B cell (primary cell): ENCODE measurements around the gene C22orf31. TPM values are rescaled to one million over a fixed set of nuclear protein-coding genes. Genes with fewer than 3 reads are reported as not detected.

ENCODE experiments used
- ATAC-seq: fragments of 200-7000 bp; cut with Tn5 transposase; one replicate; pipeline ENCODE4 v1.10.0; 2021; ENCODE audit warnings: low read depth, mild to moderate bottlenecking, moderate number of reproducible peaks, moderate library complexity
- CTCF ChIA-PET: fragments of 350-600 bp; sonication (Branson Sonifier 250); formaldehyde crosslinking; loops from one replicate; lab custom pipeline; 2021; ENCODE audit warnings: antibody characterized with exemption, inconsistent platforms; lab: Charles Lee
- POLR2A ChIA-PET: fragments of 350-600 bp; sonication (Branson Sonifier 250); formaldehyde crosslinking; loops from one replicate; lab custom pipeline; 2021; ENCODE audit warnings: antibody characterized with exemption; lab: Charles Lee
- DNase-seq: peaks from one replicate; pipeline ENCODE4 v3.0.0; 2013
- H2AFZ ChIP-seq: 2 replicates; pipeline ENCODE4 v1.6.1; 2012; ENCODE audit warnings: mild to moderate bottlenecking, low read depth, low read length; ENCODE audit not compliant: insufficient read depth, poor library complexity, severe bottlenecking
- H3K27ac ChIP-seq, 2 donors: 1 replicate in 1 of 2; 2 replicates in 1 of 2; pipeline ENCODE4 v1.5.1; 2012 to 2013; ENCODE audit warnings: low read length in 2 of 2, mild to moderate bottlenecking in 2 of 2, moderate library complexity in 1 of 2
- H3K27me3 ChIP-seq, 4 experiments: fragments of 200-600 bp in 1 of 4; sonication (generic) in 1 of 4; replicated peaks in 1 of 4; 1 replicate in 2 of 4; 2 replicates in 2 of 4; pipeline versions ENCODE4 v1.6.1 to v1.7.0; 2013 to 2016; ENCODE audit warnings: low read length in 3 of 4, mild to moderate bottlenecking in 2 of 4, mixed read lengths in 1 of 4, moderate library complexity in 1 of 4; ENCODE audit not compliant: insufficient read depth in 4 of 4, control insufficient read depth in 3 of 4; ENCODE audit errors: control extremely low read depth in 1 of 4
- H3K36me3 ChIP-seq, 2 experiments: replicated peaks in 1 of 2; 1 replicate in 1 of 2; 2 replicates in 1 of 2; pipeline versions ENCODE4 v1.6.1 to v1.7.1; 2013; ENCODE audit warnings: low read length in 1 of 2; ENCODE audit not compliant: insufficient read depth in 2 of 2, control insufficient read depth in 1 of 2; ENCODE audit errors: control extremely low read depth in 1 of 2, extremely low read depth in 1 of 2
- H3K4me1 ChIP-seq, 2 donors: fragments of 200-600 bp in 1 of 2; sonication (generic) in 1 of 2; 1 replicate in 1 of 2; 2 replicates in 1 of 2; pipeline versions ENCODE4 v1.5.1 to v1.6.1; 2013 to 2017; ENCODE audit warnings: low read length in 2 of 2; ENCODE audit not compliant: control insufficient read depth in 2 of 2, insufficient read depth in 2 of 2
- H3K4me2 ChIP-seq: replicated peaks from 2 replicates; pipeline ENCODE3; 2012; ENCODE audit warnings: mild to moderate bottlenecking, low read depth, low read length; ENCODE audit not compliant: poor library complexity, severe bottlenecking
- H3K4me3 ChIP-seq, 5 experiments: fragments of 200-600 bp in 1 of 5; sonication (generic) in 1 of 5; 1 replicate in 3 of 5; 2 replicates in 2 of 5; pipeline versions ENCODE4 v1.5.1 to v1.7.0; 2011 to 2016; ENCODE audit warnings: low read length in 4 of 5, mild to moderate bottlenecking in 4 of 5, low read depth in 2 of 5, control low read depth in 1 of 5, moderate library complexity in 1 of 5; ENCODE audit not compliant: insufficient read depth in 1 of 5; ENCODE audit errors: control extremely low read depth in 1 of 5, extremely low read depth in 1 of 5
- H3K79me2 ChIP-seq: fragments of 200-600 bp; sonication (generic); one replicate; pipeline ENCODE4 v1.6.0; 2016; ENCODE audit warnings: low read length; ENCODE audit not compliant: control insufficient read depth, insufficient read depth
- H3K9ac ChIP-seq: fragments of 200-600 bp; sonication (generic); 2 replicates; pipeline ENCODE4 v1.6.1; 2017; ENCODE audit warnings: mild to moderate bottlenecking, low read length, moderate library complexity
- H3K9me3 ChIP-seq, 3 donors: one replicate each; pipeline versions ENCODE4 v1.6.1 to v1.7.1; 2013; ENCODE audit warnings: low read length in 2 of 3; ENCODE audit not compliant: control insufficient read depth in 2 of 3, insufficient read depth in 1 of 3; ENCODE audit errors: control extremely low read depth in 1 of 3
- H4K20me1 ChIP-seq: 2 replicates; pipeline ENCODE4 v1.6.0; 2012; ENCODE audit warnings: mild to moderate bottlenecking, low read length; ENCODE audit not compliant: insufficient read depth, control insufficient read depth, poor library complexity, severe bottlenecking
- H3K27ac Mint-ChIP-seq: one replicate; pipeline ENCODE4 v1.8.0; 2021; ENCODE audit warnings: mixed read lengths
- H3K27me3 Mint-ChIP-seq: one replicate; pipeline ENCODE4 v1.8.0; 2021; ENCODE audit warnings: mixed read lengths
- H3K4me1 Mint-ChIP-seq: one replicate; pipeline ENCODE4 v1.8.0; 2021; ENCODE audit warnings: mixed read lengths
- H3K4me3 Mint-ChIP-seq: one replicate; pipeline ENCODE4 v1.8.0; 2021; ENCODE audit warnings: mixed read lengths
- H3K9me3 Mint-ChIP-seq: one replicate; pipeline ENCODE4 v1.8.0; 2022; ENCODE audit warnings: mixed read lengths; ENCODE audit not compliant: insufficient read depth
- CTCF ChIP-seq: fragments of 200-600 bp; IDR thresholded peaks from one replicate; pipeline ENCODE4 v1.8.0; 2022; ENCODE audit warnings: antibody characterized with exemption, mild to moderate bottlenecking
- EZH2 ChIP-seq: IDR thresholded peaks from 2 replicates; pipeline ENCODE4 v1.6.1; 2012; ENCODE audit warnings: borderline replicate concordance, low read depth, mild to moderate bottlenecking, moderate library complexity, low read length; ENCODE audit not compliant: insufficient read depth, poor library complexity, severe bottlenecking
- WGBS: methylation state at CpG from one replicate; pipeline ENCODE4 v1.1.5; 2013; ENCODE audit warnings: missing lambda C conversion rate; ENCODE audit not compliant: insufficient coverage; 5-methylcytosine and 5-hydroxymethylcytosine counted together
- intact Hi-C: fragments of 100-400 bp; cut with micrococcal nuclease; formaldehyde crosslinking; loops from one replicate; pipeline ENCODE4 v1.10.0; 2022
- polyA plus RNA-seq: library from polyadenylated mRNA; depleted of rRNA; stranded (reverse); fragments of >200 nt; gene quantifications from 2 replicates; pipeline ENCODE4 v1.2.3, GENCODE V29; 2012
- total RNA-seq, 2 donors: library from RNA; stranded (reverse); fragments of 120-200 nt in 1 of 2; gene quantifications; 1 replicate in 1 of 2; 2 replicates in 1 of 2; pipeline versions ENCODE4 v1.2.3 to v1.2.4, GENCODE V29; 2013 to 2022

Gene C22orf31
- total and polyA plus RNA-seq, 2 donors (not counting 1 experiment from before 2014, with no cell fraction given): not detected

- CTCF ChIA-PET: interaction anchor here (1.1 kb wide), 1 partner anchor 29 kb away, joined by 3 read pairs; no protein-coding TSS in a partner anchor
- H3K9me3 ChIP-seq: no peaks in the 10 kb centered on the region
- no peak overlapping the region for H3K4me2 ChIP-seq
- DNase-seq: no peak
- Mint-ChIP-seq H3K4me3 (no peak overlapping the region), H3K27me3 (no peaks in the 10 kb centered on the region), H3K9me3 (no peaks in the 10 kb centered on the region), H3K4me1 (peaks cover 10% of the 10 kb centered on the region), H3K27ac (no peak overlapping the region)
- H3K4me1 ChIP-seq: peaks cover 4 to 7% of the 10 kb centered on the region in 2 donors
- TF ChIP-seq EZH2: no peak
- no peak for TF ChIP-seq CTCF
- ATAC-seq: no peak
- 79% methylated on average over 2 of the region's 4 CpGs for WGBS
- H3K36me3 ChIP-seq: no peaks in the 10 kb centered on the region
- H3K79me2 ChIP-seq: no peaks in the 10 kb centered on the region
- H3K27ac ChIP-seq: no peak overlapping the region
- H3K9ac ChIP-seq: no peak overlapping the region
- intact Hi-C loops: no loop called here
- H4K20me1 ChIP-seq: no peaks in the 10 kb centered on the region
- POLR2A ChIA-PET: no interaction called here
- no peak overlapping the region for H2AFZ ChIP-seq
- no peak overlapping the region for H3K4me3 ChIP-seq
- H3K27me3 ChIP-seq: peaks cover 0 to 9% (median 2%) of the 10 kb centered on the region in 4 experiments
Observed at GRCh38 chr22:29012101-29012433, 49.6 kb downstream of the C22orf31 start.

GRCh38 chr22:29011240-29012100 lies 50.2 kb downstream of the C22orf31 start:
- TF ChIP-seq EZH2 (no peak), CTCF (no peak)
- H3K4me3 Mint-ChIP-seq: no peak overlapping the region
- H3K27ac ChIP-seq: no peak overlapping the region
- H3K27me3 Mint-ChIP-seq: peaks cover 5% of the 10 kb centered on the region
- no peaks in the 10 kb centered on the region for H3K79me2 ChIP-seq
- H3K4me2 ChIP-seq: no peak overlapping the region
- intact Hi-C loops: no loop called here
- peaks cover 6% of the 10 kb centered on the region for H3K4me1 Mint-ChIP-seq
- H3K4me1 ChIP-seq: peaks cover 1 to 5% of the 10 kb centered on the region in 2 donors
- H3K9ac ChIP-seq: no peak overlapping the region
- H3K9me3 Mint-ChIP-seq: no peaks in the 10 kb centered on the region
- 73% methylated on average over 7 of the region's 14 CpGs for WGBS
- no peak for ATAC-seq
- POLR2A ChIA-PET: no interaction called here
- H2AFZ ChIP-seq: no peak overlapping the region
- H3K4me3 ChIP-seq: no peak overlapping the region
- no peaks in the 10 kb centered on the region for H4K20me1 ChIP-seq
- no peak for DNase-seq
- peaks cover 0 to 9% (median 2%) of the 10 kb centered on the region in 4 experiments for H3K27me3 ChIP-seq
- CTCF ChIA-PET: interaction anchor here (1.1 kb wide), 1 partner anchor 29 kb away, joined by 3 read pairs; no protein-coding TSS in a partner anchor
- no peak overlapping the region for H3K27ac Mint-ChIP-seq
- H3K36me3 ChIP-seq: no peaks in the 10 kb centered on the region
- no peaks in the 10 kb centered on the region for H3K9me3 ChIP-seq
